ENCODE data around the gene MSGN1. TPM values are rescaled to one million over a fixed set of nuclear protein-coding genes. Genes with fewer than 3 reads are reported as not detected.

Gene MSGN1
- total and polyA plus RNA-seq, 4 donors: not detected

GRCh38 chr2:17791121-17791816 is 25.0 kb upstream of the MSGN1 start:
- H3K9me3 ChIP-seq (ENCODE audit: control insufficient read depth, low read length): no peaks in the 10 kb centered on the region
- H3K4me1 ChIP-seq (ENCODE audit: control insufficient read depth in 1 of 2, insufficient read depth in 2 of 2, low read length in 2 of 2): no peaks in the 10 kb centered on the region
- intact Hi-C loops (cut with DNase I): no loop called here
- H3K27me3 ChIP-seq (ENCODE audit: control insufficient read depth in 1 of 2, insufficient read depth in 2 of 2, low read length in 1 of 2): peaks cover 0 to 3% of the 10 kb centered on the region in 2 donors
- no peak overlapping the region for H3K27ac ChIP-seq (ENCODE audit: low read depth in 1 of 2, low read length in 2 of 2)
- no peak overlapping the region for H3K4me3 ChIP-seq (ENCODE audit: low read length in 2 of 2)
- ATAC-seq (ENCODE audit: low FRiP score): no peak
- DNase-seq: no peak
- no peaks in the 10 kb centered on the region for H3K36me3 ChIP-seq (ENCODE audit: control insufficient read depth in 1 of 2, insufficient read depth in 2 of 2, low read length in 1 of 2)
- 46 to 49% methylated on average over 5 of the region's 5 CpGs for WGBS, 2 donors

GRCh38 chr2:17791817-17792130 is 24.5 kb upstream of the MSGN1 start:
- Histone ChIP-seq H3K4me1 (ENCODE audit: control insufficient read depth in 1 of 2, insufficient read depth in 2 of 2, low read length in 2 of 2) (no peaks in the 10 kb centered on the region), H3K9me3 (ENCODE audit: control insufficient read depth, low read length) (no peaks in the 10 kb centered on the region), H3K36me3 (ENCODE audit: control insufficient read depth in 1 of 2, insufficient read depth in 2 of 2, low read length in 1 of 2) (no peaks in the 10 kb centered on the region), H3K27ac (ENCODE audit: low read depth in 1 of 2, low read length in 2 of 2) (no peak overlapping the region), H3K4me3 (ENCODE audit: low read length in 2 of 2) (no peak overlapping the region), H3K27me3 (ENCODE audit: control insufficient read depth in 1 of 2, insufficient read depth in 2 of 2, low read length in 1 of 2) (peaks cover 0 to under 1% of the 10 kb centered on the region in 2 donors)
- ATAC-seq (ENCODE audit: low FRiP score) (no peak), DNase-seq (no peak)
- intact Hi-C loops (cut with DNase I): no loop called here
- WGBS, 2 donors: 92 to 97% methylated on average over 2 of the region's 2 CpGs

GRCh38 chr2:17792515-17792914 is 23.7 kb upstream of the MSGN1 start:
- no peak overlapping the region for H3K4me3 ChIP-seq (ENCODE audit: low read length in 2 of 2)
- intact Hi-C loops (cut with DNase I): no loop called here
- WGBS, 2 donors: 78 to 80% methylated on average over 1 of the region's 1 CpG
- no peak overlapping the region for H3K27ac ChIP-seq (ENCODE audit: low read depth in 1 of 2, low read length in 2 of 2)
- no peaks in the 10 kb centered on the region for H3K4me1 ChIP-seq (ENCODE audit: control insufficient read depth in 1 of 2, insufficient read depth in 2 of 2, low read length in 2 of 2)
- no peaks in the 10 kb centered on the region for H3K9me3 ChIP-seq (ENCODE audit: control insufficient read depth, low read length)
- ATAC-seq (ENCODE audit: low FRiP score) (no peak), DNase-seq (no peak)
- H3K36me3 ChIP-seq (ENCODE audit: control insufficient read depth in 1 of 2, insufficient read depth in 2 of 2, low read length in 1 of 2): no peaks in the 10 kb centered on the region
- H3K27me3 ChIP-seq (ENCODE audit: control insufficient read depth in 1 of 2, insufficient read depth in 2 of 2, low read length in 1 of 2): no peaks in the 10 kb centered on the region

- Histone ChIP-seq H3K4me1 (ENCODE audit: control insufficient read depth in 1 of 2, insufficient read depth in 2 of 2, low read length in 2 of 2) (no peaks in the 10 kb centered on the region), H3K9me3 (ENCODE audit: control insufficient read depth, low read length) (no peaks in the 10 kb centered on the region), H3K27ac (ENCODE audit: low read depth in 1 of 2, low read length in 2 of 2) (no peak overlapping the region), H3K36me3 (ENCODE audit: control insufficient read depth in 1 of 2, insufficient read depth in 2 of 2, low read length in 1 of 2) (no peaks in the 10 kb centered on the region), H3K4me3 (ENCODE audit: low read length in 2 of 2) (no peak overlapping the region), H3K27me3 (ENCODE audit: control insufficient read depth in 1 of 2, insufficient read depth in 2 of 2, low read length in 1 of 2) (no peaks in the 10 kb centered on the region)
- intact Hi-C loops (cut with DNase I): no loop called here
- WGBS, 2 donors: 68 to 69% methylated on average over 4 of the region's 4 CpGs
- ATAC-seq (ENCODE audit: low FRiP score) (no peak), DNase-seq (no peak)
Measured at GRCh38 chr2:17793296-17793695, 23.0 kb upstream of the MSGN1 start.

- ATAC-seq (ENCODE audit: low FRiP score) (no peak), DNase-seq (no peak)
- H3K4me3 ChIP-seq (ENCODE audit: low read length in 2 of 2): no peak overlapping the region
- H3K27me3 ChIP-seq (ENCODE audit: control insufficient read depth in 1 of 2, insufficient read depth in 2 of 2, low read length in 1 of 2): no peaks in the 10 kb centered on the region
- no peaks in the 10 kb centered on the region for H3K4me1 ChIP-seq (ENCODE audit: control insufficient read depth in 1 of 2, insufficient read depth in 2 of 2, low read length in 2 of 2)
- H3K36me3 ChIP-seq (ENCODE audit: control insufficient read depth in 1 of 2, insufficient read depth in 2 of 2, low read length in 1 of 2): no peaks in the 10 kb centered on the region
- no peak overlapping the region for H3K27ac ChIP-seq (ENCODE audit: low read depth in 1 of 2, low read length in 2 of 2)
- intact Hi-C loops (cut with DNase I): no loop called here
- WGBS, 2 donors: 77 to 85% methylated on average over 6 of the region's 6 CpGs
- no peaks in the 10 kb centered on the region for H3K9me3 ChIP-seq (ENCODE audit: control insufficient read depth, low read length)
Measured at GRCh38 chr2:17793803-17794354, 22.4 kb upstream of the MSGN1 start.

GRCh38 chr2:17795309-17795708 is 21.0 kb upstream of the MSGN1 start:
- DNase-seq: no peak
- no peak for ATAC-seq (ENCODE audit: low FRiP score)
- no peak overlapping the region for H3K27ac ChIP-seq (ENCODE audit: low read depth in 1 of 2, low read length in 2 of 2)
- no peaks in the 10 kb centered on the region for H3K4me1 ChIP-seq (ENCODE audit: control insufficient read depth in 1 of 2, insufficient read depth in 2 of 2, low read length in 2 of 2)
- no peak overlapping the region for H3K4me3 ChIP-seq (ENCODE audit: low read length in 2 of 2)
- H3K9me3 ChIP-seq (ENCODE audit: control insufficient read depth, low read length): no peaks in the 10 kb centered on the region
- WGBS, 2 donors: 87 to 93% methylated on average over 5 of the region's 5 CpGs
- H3K36me3 ChIP-seq (ENCODE audit: control insufficient read depth in 1 of 2, insufficient read depth in 2 of 2, low read length in 1 of 2): no peaks in the 10 kb centered on the region
- intact Hi-C loops (cut with DNase I): no loop called here
- no peaks in the 10 kb centered on the region for H3K27me3 ChIP-seq (ENCODE audit: control insufficient read depth in 1 of 2, insufficient read depth in 2 of 2, low read length in 1 of 2)

GRCh38 chr2:17798338-17798737 is 17.9 kb upstream of the MSGN1 start:
- H3K4me1 ChIP-seq (ENCODE audit: control insufficient read depth in 1 of 2, insufficient read depth in 2 of 2, low read length in 2 of 2): no peaks in the 10 kb centered on the region
- DNase-seq (no peak), ATAC-seq (ENCODE audit: low FRiP score) (no peak)
- no peaks in the 10 kb centered on the region for H3K27me3 ChIP-seq (ENCODE audit: control insufficient read depth in 1 of 2, insufficient read depth in 2 of 2, low read length in 1 of 2)
- no peaks in the 10 kb centered on the region for H3K36me3 ChIP-seq (ENCODE audit: control insufficient read depth in 1 of 2, insufficient read depth in 2 of 2, low read length in 1 of 2)
- no peak overlapping the region for H3K27ac ChIP-seq (ENCODE audit: low read depth in 1 of 2, low read length in 2 of 2)
- 91% methylated on average over 4 of the region's 4 CpGs for WGBS, 2 donors
- intact Hi-C loops (cut with DNase I): no loop called here
- no peak overlapping the region for H3K4me3 ChIP-seq (ENCODE audit: low read length in 2 of 2)
- H3K9me3 ChIP-seq (ENCODE audit: control insufficient read depth, low read length): no peaks in the 10 kb centered on the region

GRCh38 chr2:17799301-17800120 is 16.7 kb upstream of the MSGN1 start:
- Histone ChIP-seq H3K27ac (ENCODE audit: low read depth in 1 of 2, low read length in 2 of 2) (no peak overlapping the region), H3K36me3 (ENCODE audit: control insufficient read depth in 1 of 2, insufficient read depth in 2 of 2, low read length in 1 of 2) (no peaks in the 10 kb centered on the region), H3K27me3 (ENCODE audit: control insufficient read depth in 1 of 2, insufficient read depth in 2 of 2, low read length in 1 of 2) (no peaks in the 10 kb centered on the region), H3K9me3 (ENCODE audit: control insufficient read depth, low read length) (no peaks in the 10 kb centered on the region), H3K4me3 (ENCODE audit: low read length in 2 of 2) (no peak overlapping the region), H3K4me1 (ENCODE audit: control insufficient read depth in 1 of 2, insufficient read depth in 2 of 2, low read length in 2 of 2) (no peaks in the 10 kb centered on the region)
- ATAC-seq (ENCODE audit: low FRiP score): no peak
- intact Hi-C loops (cut with DNase I): no loop called here
- WGBS, 2 donors: 75 to 88% methylated on average over 7 of the region's 7 CpGs
- DNase-seq: no peak

- Histone ChIP-seq H3K27ac (ENCODE audit: low read depth in 1 of 2, low read length in 2 of 2) (no peak overlapping the region), H3K36me3 (ENCODE audit: control insufficient read depth in 1 of 2, insufficient read depth in 2 of 2, low read length in 1 of 2) (no peaks in the 10 kb centered on the region), H3K4me3 (ENCODE audit: low read length in 2 of 2) (no peak overlapping the region), H3K4me1 (ENCODE audit: control insufficient read depth in 1 of 2, insufficient read depth in 2 of 2, low read length in 2 of 2) (no peaks in the 10 kb centered on the region), H3K27me3 (ENCODE audit: control insufficient read depth in 1 of 2, insufficient read depth in 2 of 2, low read length in 1 of 2) (no peaks in the 10 kb centered on the region), H3K9me3 (ENCODE audit: control insufficient read depth, low read length) (no peaks in the 10 kb centered on the region)
- WGBS, 2 donors: 54 to 57% methylated on average over 5 of the region's 5 CpGs
- ATAC-seq (ENCODE audit: low FRiP score): no peak
- DNase-seq: no peak
- intact Hi-C loops (cut with DNase I): no loop called here
Measured at GRCh38 chr2:17800219-17800618, 16.0 kb upstream of the MSGN1 start.

Measured in aorta (tissue), 5 donors.